MCF 10A (cell line): Measurements from ENCODE around the gene DGKD. TPM values are rescaled to one million over a fixed set of nuclear protein-coding genes. Genes with fewer than 3 reads are reported as not detected.

ENCODE experiments used
- BruUV-seq: library from RNA; stranded (reverse); fragments of 400-500 nt; replicated peaks from 2 replicates; lab custom pipeline; 2021; lab: Mats Ljungman, UMichigan
- CTCF ChIA-PET: fragments of 300-600 bp; sonication (Branson Sonifier 250); formaldehyde crosslinking; extraction: SDS; loops from one replicate; lab custom pipeline; 2021; ENCODE audit warnings: antibody characterized with exemption, inconsistent platforms; lab: Yijun Ruan, JAX
- POLR2A ChIA-PET: fragments of 300-600, 350-650 bp; sonication (Branson Sonifier 250); formaldehyde crosslinking; extraction: SDS; loops from one replicate; lab custom pipeline; 2020; ENCODE audit warnings: antibody characterized with exemption, inconsistent platforms; lab: Yijun Ruan, JAX
- DNase-seq: peaks from one replicate; pipeline ENCODE4 v3.0.0-alpha.2; 2018; ENCODE audit not compliant: unreplicated experiment
- H3K27ac Mint-ChIP-seq: one replicate; pipeline ENCODE4 v1.8.0; 2022; ENCODE audit warnings: mild to moderate bottlenecking, low read depth, mixed read lengths; ENCODE audit not compliant: unreplicated experiment
- H3K27me3 Mint-ChIP-seq: one replicate; pipeline ENCODE4 v1.8.0; 2022; ENCODE audit warnings: mixed read lengths; ENCODE audit not compliant: insufficient read depth, unreplicated experiment
- H3K36me3 Mint-ChIP-seq: one replicate; pipeline ENCODE4 v1.8.0; 2022; ENCODE audit warnings: mild to moderate bottlenecking, moderate library complexity, mixed read lengths; ENCODE audit not compliant: insufficient read depth, unreplicated experiment
- H3K4me1 Mint-ChIP-seq: one replicate; pipeline ENCODE4 v1.8.0; 2022; ENCODE audit warnings: mixed read lengths; ENCODE audit not compliant: insufficient read depth, unreplicated experiment
- H3K4me3 Mint-ChIP-seq: one replicate; pipeline ENCODE4 v1.8.0; 2022; ENCODE audit warnings: mild to moderate bottlenecking, moderate library complexity, mixed read lengths; ENCODE audit not compliant: unreplicated experiment
- H3K9me3 Mint-ChIP-seq: one replicate; pipeline ENCODE4 v1.8.0; 2022; ENCODE audit warnings: mixed read lengths; ENCODE audit not compliant: unreplicated experiment
- intact Hi-C: fragments of 100-400 bp; cut with micrococcal nuclease; formaldehyde crosslinking; loops from 2 replicates; pipeline ENCODE4 v1.14.1; 2022
- total RNA-seq: library from RNA; stranded (reverse); gene quantifications from 2 replicates; pipeline ENCODE4 v1.2.3, GENCODE V29; 2022
- TF ChIP-seq, protein P1 (sequence below): fragments of 200-600 bp; IDR thresholded peaks from one replicate; pipeline ENCODE4 v1.8.0; 2022; ENCODE audit warnings: antibody characterized with exemption, mild to moderate bottlenecking; ENCODE audit not compliant: unreplicated experiment

DGKD gene
- total RNA-seq, 1 experiment from 2014 or later, result 59.1 TPM

GRCh38 chr2:233418761-233419546, 64.7 kb downstream of the DGKD start:
- Mint-ChIP-seq H3K36me3 (peaks cover under 1% of the 10 kb centered on the region), H3K4me3 (peak overlapping the region; percentile 28), H3K27ac (peak overlapping the region; percentile 92), H3K9me3 (no peaks in the 10 kb centered on the region), H3K4me1 (peaks cover 60% of the 10 kb centered on the region), H3K27me3 (no peaks in the 10 kb centered on the region)
- ChIA-PET POLR2A (interaction anchor here (1.1 to 1.2 kb wide), 2 partner anchors 9 to 53 kb away, joined by 3 to 4 read pairs; no protein-coding TSS in a partner anchor), CTCF (interaction anchor here (0.6 to 6.6 kb wide), 8 partner anchors 14 to 1082 kb away, joined by 3 to 48 read pairs (median 4); partner anchors contain the start of gene USP40)
- no TSS peak for BruUV-seq
- peak; percentile 79 for DNase-seq
- intact Hi-C loops, result no loop called here
- TF ChIP-seq, protein P1, sequence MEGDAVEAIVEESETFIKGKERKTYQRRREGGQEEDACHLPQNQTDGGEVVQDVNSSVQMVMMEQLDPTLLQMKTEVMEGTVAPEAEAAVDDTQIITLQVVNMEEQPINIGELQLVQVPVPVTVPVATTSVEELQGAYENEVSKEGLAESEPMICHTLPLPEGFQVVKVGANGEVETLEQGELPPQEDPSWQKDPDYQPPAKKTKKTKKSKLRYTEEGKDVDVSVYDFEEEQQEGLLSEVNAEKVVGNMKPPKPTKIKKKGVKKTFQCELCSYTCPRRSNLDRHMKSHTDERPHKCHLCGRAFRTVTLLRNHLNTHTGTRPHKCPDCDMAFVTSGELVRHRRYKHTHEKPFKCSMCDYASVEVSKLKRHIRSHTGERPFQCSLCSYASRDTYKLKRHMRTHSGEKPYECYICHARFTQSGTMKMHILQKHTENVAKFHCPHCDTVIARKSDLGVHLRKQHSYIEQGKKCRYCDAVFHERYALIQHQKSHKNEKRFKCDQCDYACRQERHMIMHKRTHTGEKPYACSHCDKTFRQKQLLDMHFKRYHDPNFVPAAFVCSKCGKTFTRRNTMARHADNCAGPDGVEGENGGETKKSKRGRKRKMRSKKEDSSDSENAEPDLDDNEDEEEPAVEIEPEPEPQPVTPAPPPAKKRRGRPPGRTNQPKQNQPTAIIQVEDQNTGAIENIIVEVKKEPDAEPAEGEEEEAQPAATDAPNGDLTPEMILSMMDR, result no peak

GRCh38 chr2:233419602-233420391, 65.5 kb downstream of the DGKD start:
- TSS peak; percentile 4 for BruUV-seq
- POLR2A ChIA-PET, result interaction anchor here (0.6 to 1.2 kb wide), 4 partner anchors 10 to 260 kb away, joined by 3 to 4 read pairs (median 3); no protein-coding TSS in a partner anchor
- peak overlapping the region; percentile 28 for H3K4me3 Mint-ChIP-seq

GRCh38 chr2:233421091-233421816, 67.0 kb downstream of the DGKD start:
- H3K4me3 Mint-ChIP-seq, result no peak overlapping the region
- POLR2A ChIA-PET, result interaction anchor here (0.6 to 7.0 kb wide), 9 partner anchors 7 to 169 kb away, joined by 3 to 80 read pairs (median 4); partner anchors contain the start of gene ATG16L1

More at GRCh38 chr2:233419602-233420391, 65.5 kb downstream of the DGKD start:
- Mint-ChIP-seq H3K4me1 (peaks cover 61% of the 10 kb centered on the region), H3K27me3 (no peaks in the 10 kb centered on the region), H3K27ac (peak overlapping the region; percentile 92), H3K9me3 (no peaks in the 10 kb centered on the region), H3K36me3 (no peaks in the 10 kb centered on the region)
- intact Hi-C loops, result no loop called here
- CTCF ChIA-PET, result interaction anchor here (0.6 to 6.6 kb wide), 7 partner anchors 15 to 1082 kb away, joined by 3 to 48 read pairs (median 3); partner anchors contain the start of gene USP40
- DNase-seq, result peak; percentile 27
- TF ChIP-seq, protein P1, result no peak

More at GRCh38 chr2:233421091-233421816, 67.0 kb downstream of the DGKD start:
- Mint-ChIP-seq H3K36me3 (peaks cover 5% of the 10 kb centered on the region), H3K9me3 (no peaks in the 10 kb centered on the region), H3K4me1 (peaks cover 54% of the 10 kb centered on the region), H3K27me3 (no peaks in the 10 kb centered on the region), H3K27ac (peak overlapping the region; percentile 61)
- DNase-seq, result no peak
- intact Hi-C loops, result no loop called here
- BruUV-seq, result no TSS peak
- CTCF ChIA-PET, result interaction anchor here (1.0 to 6.6 kb wide), 4 partner anchors 17 to 64 kb away, joined by 4 to 48 read pairs (median 6); no protein-coding TSS in a partner anchor
- TF ChIP-seq, protein P1, result no peak
